CD4-positive, alpha-beta T cell treated with Interleukin-15 for 1 hour (primary cell): ENCODE results near the gene POU2F1.

Experiments
- DNase-seq: peaks from one replicate; pipeline ENCODE4 v3.0.0-alpha.2; 2020

Gene POU2F1

GRCh38 chr1:167273027-167273800, 52.5 kb downstream of the POU2F1 start:
- no peak for DNase-seq

GRCh38 chr1:167274061-167274460, 53.4 kb downstream of the POU2F1 start:
- no peak for DNase-seq

DNA sequence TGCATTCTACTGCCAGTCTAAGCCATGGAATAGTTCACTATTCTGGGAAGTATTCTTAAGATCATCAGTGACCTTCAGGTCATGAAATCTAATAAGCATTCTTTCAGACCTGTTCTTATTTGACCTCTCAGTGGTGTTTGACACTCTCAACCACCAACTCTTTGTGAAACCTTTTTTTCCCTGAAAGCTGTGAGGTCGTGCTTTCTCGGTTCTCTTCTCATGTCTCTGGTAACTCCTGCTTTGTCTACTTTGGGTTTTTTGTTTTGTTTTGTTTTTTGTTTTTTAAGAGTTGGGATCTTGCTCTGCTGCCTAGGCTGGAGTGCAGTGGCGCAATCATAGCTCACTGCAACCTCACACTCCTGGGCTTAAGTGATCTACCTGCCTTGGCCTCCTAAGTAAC, 56.3 kb downstream of the POU2F1 start:
- no peak for DNase-seq

- no peak for DNase-seq
Observed at GRCh38 chr1:167278497-167278896, 57.8 kb downstream of the POU2F1 start.

DNA sequence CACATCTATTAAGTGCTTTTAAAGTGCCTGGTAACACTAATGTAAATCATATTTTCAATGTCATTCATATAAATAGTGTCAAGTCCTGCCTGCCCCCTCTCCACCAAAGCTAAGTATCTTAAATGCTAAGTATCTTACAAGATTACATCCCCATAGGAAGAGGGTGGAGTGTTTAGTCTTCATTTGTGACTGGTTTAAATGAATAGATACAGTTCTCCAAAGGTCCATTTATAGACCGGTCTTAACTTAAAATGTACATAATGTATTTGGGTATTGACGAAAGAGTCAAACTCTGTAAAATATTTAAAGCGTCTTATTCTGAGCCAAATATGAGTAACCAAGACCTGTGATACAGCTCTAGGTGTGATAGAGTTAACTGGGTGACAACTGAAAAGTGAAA, 60.2 kb downstream of the POU2F1 start:
- DNase-seq, result no peak

GRCh38 chr1:167288390-167289074, 67.8 kb downstream of the POU2F1 start:
- DNase-seq, result no peak

DNA sequence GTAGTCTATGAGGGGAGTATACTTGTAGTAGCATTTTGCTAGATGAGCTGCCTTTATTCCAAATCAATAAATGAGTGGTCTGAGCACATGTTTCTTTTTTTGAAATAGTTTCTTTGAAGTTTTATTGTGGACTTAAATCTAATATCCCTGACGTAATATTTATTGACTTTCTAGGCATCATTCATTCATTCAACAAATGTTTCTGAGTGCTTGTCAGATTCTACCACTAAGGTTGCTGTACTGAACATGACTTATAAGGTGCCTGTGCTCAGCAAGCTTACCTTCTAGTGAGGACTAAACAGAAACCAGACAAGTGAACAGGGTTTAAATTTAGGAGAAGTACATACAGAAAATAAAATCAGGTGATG, 68.4 kb downstream of the POU2F1 start:
- DNase-seq, result no peak

DNA sequence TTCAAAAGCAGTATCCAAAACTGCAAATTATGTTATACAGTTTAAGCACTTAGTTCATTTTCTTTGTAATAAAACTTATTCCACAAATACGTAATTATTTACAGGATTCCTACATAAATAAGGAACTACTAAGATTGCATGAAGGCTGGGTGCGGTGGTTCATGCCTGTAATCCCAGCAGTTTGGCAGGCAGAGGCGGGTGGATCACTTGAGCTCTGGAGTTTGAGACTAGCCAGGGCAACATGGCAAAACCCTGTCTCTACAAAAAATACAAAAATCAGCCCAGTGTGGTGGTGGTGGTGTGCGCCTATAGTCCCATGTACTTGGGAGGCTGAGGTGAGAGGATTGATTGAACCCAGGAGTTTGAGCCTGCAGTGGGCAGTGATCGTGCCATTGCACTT, 69.3 kb downstream of the POU2F1 start:
- DNase-seq, result no peak

DNA sequence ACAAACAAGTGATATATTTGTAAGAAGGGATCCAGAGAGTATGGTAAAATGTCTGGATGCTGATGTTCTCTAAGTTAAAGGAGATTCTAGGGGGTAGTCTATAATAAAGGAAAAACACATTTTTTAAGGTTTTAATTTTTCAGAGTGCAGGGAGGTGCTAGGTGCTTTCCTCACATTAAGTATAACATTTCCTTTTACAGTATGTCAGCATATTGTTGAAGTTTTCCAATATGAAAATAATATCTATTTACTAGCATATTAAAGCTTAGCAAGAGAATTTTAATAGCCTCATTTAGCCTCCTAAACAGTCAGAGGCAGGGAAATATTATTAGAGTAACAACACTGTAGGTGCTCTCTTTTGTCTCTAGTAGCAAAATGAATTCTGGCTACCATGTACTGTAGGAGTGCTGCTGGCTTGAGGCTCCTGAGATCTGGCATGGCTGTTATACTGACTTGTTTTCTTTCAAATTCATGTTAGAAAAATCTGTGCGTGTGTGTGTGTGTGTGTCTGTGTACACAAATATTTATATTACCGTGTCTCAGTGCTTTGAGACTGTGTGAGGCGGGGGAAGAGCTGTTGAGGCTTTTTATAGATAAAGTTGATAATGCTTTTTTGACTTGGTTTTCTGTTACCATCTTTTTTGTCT, 71.0 kb downstream of the POU2F1 start:
- DNase-seq, result no peak

DNA sequence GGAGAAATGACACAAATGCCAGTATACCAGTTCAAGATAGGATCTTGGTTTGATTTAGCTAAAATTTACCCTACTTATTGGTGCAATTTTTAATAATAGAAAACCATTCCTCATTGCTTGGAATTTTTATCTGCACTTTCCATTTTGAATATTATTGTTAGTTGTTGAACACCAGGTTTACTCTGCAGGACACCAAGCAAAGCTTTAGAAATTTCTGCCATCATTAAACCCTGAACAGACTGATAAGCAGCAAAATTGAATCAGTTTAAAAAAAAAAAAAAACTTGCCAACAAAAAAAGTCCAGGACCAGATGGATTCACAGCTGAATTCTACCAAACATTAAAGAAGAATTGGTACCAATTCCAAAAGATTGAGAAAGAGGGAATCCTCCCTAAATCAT, 71.5 kb downstream of the POU2F1 start:
- no peak for DNase-seq

GRCh38 chr1:167293057-167293456, 72.4 kb downstream of the POU2F1 start:
- no peak for DNase-seq

DNA sequence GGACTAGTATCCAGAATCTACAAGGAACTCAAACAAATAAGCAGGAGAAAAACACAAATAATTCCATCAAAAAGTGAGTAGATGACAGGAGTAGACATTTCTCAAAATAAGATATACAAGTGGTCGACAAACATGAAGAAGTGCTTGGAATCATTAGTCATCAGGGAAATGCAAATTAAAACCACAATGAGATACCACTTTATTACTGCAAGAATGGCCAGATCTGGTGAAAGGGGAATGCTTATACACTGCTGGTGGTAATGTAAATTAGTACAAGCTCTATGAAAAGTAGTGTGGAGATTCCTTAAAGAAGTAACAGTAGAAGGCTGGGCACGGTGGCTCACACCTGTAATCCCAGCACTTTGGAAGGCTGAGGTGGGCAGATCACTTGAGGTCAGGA, 73.8 kb downstream of the POU2F1 start:
- no peak for DNase-seq

DNA sequence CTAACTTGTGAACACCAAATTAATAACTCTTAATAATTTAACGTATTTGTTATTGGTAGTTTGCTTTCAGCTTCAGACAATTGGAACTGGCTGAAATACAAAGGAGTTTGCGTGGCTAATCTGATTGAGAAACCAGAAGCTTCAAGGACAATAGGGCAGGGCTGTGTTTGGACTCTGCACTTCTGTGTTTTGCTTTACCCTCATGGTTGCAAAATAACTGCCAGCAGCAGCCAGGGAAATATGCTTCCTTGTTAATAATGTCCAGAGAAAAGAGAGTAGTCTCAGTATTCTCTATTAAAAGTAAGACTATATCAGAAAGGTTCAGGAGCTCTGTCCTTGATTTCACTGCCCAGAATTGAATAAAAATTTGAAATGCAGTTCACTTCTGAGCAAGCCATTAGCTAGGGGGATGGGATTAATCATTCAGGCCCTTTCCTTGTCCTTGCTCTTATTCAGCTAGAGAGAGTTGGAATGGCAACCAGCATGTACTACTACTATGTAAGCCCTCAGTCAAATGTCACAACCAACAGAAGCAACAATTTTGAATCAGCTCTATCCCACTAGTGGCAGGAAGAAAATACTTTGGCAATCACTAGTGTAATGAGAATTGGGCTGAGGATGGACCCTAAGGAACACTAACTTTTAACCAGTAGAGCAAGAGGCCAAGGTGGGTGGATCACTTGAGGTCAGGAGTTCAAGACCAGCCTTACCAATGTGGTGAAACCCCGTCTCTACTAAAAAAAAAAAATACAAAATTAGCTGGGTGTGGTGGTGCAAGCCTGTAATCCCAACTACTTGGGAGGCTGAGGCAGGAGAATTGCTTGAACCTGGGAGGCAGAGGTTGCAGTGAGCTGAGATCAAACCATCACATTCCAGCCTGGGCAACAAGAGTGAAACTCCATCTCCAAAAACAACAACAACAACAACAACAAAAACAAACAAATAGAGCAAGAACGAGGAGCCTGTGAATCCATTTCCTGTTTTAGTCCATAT, 76.8 kb downstream of the POU2F1 start:
- peak; percentile 29 for DNase-seq

DNA sequence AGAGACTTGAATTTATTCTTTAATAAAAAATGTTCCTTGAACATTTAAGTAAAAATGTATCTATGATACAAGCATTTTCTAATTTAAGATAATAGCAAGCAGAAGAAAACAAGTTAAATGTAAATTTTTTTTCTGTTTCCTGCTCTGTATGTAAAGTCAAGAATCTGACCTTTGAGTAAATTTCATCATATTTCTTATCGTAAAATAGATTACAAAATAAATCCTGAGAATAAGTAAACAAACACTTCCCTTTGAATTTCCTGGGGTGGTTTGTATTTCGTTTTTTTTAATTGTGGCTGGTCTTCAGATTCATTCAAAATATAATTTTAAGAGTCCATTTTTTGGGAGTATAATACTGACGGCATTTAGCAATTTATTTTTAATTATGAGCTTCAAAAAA, 77.6 kb downstream of the POU2F1 start:
- DNase-seq, result no peak

- DNase-seq, result no peak
Observed at GRCh38 chr1:167301355-167301754, 80.7 kb downstream of the POU2F1 start.

DNA sequence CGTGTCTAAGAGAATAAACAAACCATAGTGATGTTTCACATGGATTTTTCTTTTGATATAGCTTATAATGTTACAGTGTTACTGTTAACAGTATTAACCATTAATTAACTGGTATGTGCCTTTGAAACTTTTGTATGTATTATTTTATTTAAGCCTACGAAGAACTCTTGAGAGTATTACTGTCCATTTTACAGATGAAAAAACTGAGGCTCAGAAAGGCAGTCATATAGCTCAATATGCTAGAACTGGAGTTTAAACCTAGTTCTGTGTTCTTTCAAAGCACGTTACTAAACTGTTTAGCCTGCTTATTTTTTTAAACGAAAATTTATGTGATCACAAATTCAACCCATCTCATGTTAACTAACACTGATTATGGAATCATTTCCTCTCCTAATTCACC, 83.5 kb downstream of the POU2F1 start:
- DNase-seq, result no peak

DNA sequence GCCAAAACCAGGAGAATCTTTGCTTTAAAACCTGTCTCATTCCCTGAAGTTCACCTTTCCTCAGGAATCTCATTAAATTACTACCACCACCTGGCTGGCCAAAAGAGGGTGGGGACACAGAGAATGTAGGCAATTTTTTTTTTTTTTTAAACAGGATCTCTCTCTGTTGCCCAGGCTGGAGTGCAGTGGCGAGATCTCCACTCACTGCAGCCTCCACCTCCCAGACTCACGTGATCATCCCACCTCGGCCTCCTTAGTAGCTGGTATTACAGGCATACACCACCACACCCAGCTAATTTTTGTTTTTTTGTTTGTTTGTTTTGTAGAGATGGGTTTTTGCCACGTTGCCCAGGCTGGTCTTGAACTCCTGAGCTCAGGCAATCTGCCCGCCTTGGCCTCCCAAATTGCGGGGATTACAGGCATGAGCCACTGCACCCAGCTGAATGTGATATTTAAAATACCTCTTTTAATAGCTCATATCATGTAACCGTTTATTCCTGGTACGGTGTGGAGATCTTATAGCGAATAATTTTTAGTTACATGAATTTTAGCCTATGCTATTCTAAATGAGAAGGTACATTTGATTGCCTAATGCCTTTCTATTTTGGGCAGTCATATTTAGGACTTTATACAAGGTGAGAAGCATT, 84.5 kb downstream of the POU2F1 start:
- DNase-seq, result no peak

DNA sequence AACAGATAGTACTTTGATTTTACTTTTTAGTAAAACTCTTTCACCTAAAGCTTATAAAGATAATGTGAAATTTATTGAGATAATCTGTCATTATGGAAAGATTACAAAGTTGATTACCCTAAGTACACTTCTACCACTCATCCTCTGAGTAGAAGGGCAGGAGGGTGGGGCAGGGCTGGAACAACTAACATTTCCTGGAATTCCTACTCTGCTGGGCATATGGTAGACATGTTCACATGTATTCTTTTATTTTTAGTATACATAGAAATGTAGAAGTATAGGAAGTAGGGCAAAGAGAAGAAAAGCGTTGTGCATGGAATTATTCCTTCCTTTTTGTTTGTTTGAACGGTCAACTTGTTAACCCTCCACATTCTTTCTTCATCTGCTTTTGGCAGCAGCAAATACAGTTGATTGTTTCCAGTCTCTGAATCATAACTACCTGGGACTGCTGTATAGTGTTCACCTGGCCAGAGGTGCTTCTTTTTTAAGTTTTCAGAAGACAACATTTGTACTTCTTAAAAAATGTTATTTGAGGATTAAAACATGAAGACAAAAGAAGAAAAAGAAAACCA, 85.1 kb downstream of the POU2F1 start:
- no peak for DNase-seq

DNA sequence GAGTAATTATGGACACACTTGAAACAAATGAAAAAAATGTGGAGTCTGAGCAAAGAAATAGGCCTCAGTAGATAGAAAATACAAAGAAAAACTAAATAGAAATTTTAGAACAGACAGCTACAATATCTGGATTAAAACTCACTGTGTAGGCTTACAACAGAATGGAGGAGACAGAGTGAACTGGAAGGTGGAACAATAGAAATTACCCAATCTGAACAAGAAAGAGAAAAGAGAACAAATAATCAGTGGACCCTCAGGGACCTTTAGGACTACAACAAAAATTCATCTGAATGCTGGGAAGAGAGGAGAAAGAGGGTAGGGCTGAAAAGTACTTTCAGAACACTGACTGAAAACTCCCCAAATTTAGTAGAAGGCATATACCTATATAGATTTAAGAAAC, 90.0 kb downstream of the POU2F1 start:
- no peak for DNase-seq

- no peak for DNase-seq
Observed at GRCh38 chr1:167312871-167313270, 92.2 kb downstream of the POU2F1 start.

DNA sequence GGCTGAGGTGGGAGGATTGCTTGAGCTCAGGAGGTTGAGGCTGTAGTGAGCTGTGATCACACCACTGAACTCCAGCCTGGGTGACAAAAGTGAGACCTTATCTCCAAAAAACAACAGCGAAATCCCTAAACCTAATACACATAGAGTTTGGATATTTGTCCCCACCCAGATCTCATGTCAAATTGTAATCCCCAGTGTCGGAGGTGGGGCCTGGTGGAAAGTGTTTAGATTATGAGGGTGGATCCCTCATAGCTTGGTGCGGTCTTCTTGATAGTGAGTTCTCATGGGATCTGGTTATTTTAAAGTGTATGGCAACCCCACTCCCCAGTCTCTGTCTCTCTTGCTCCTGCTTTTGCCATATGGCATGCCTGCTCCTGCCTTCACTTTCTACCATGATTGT, 94.0 kb downstream of the POU2F1 start:
- no peak for DNase-seq

DNA sequence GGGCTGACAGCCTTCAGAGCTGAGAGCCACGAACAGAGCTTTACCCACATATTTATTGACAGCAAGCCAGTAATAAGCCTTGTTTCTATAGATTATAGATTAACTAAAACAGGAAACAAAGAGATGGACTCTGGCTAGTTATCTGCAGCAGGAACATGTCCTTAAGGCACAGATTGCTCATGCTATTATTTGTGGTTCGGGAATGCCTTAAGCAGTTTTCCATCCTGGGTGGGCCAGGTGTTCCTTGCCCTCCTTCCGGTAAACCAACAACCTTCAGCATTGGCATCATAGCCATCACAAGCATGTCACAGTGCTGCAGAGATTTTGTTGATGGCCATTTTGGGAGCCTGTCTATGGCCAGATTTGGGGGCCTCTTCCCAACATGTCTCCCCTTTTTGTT, 96.8 kb downstream of the POU2F1 start:
- DNase-seq, result no peak
